SK-N-SH (cell line): ENCODE data around the gene SLC25A48. TPM values are rescaled to one million over a fixed set of nuclear protein-coding genes. Genes with fewer than 3 reads are reported as not detected.

Source experiments
- CTCF ChIA-PET: fragments of 300-600, 350-600 bp; formaldehyde crosslinking; extraction: SDS; loops from one replicate; lab custom pipeline; 2021; lab: Yijun Ruan, JAX
- POLR2A ChIA-PET: fragments of 350-600 bp; sonication (Branson Sonifier 250); formaldehyde crosslinking; extraction: SDS; loops from one replicate; lab custom pipeline; 2020; ENCODE audit warnings: antibody characterized with exemption, inconsistent platforms; lab: Yijun Ruan, JAX
- DNase-seq: peaks from one replicate; pipeline ENCODE4 v3.0.0; 2012
- H2AFZ ChIP-seq: fragments of 200-600 bp; sonication (generic); 2 replicates; pipeline ENCODE4 v1.8.1; 2016; ENCODE audit warnings: antibody characterized with exemption, mild to moderate bottlenecking, low read depth
- H3F3A ChIP-seq: fragments of 200-600 bp; sonication (generic); replicated peaks from 2 replicates; pipeline ENCODE3; 2016; ENCODE audit warnings: antibody characterized with exemption, mild to moderate bottlenecking; ENCODE audit not compliant: insufficient read depth
- H3K27ac ChIP-seq, 2 experiments: fragments of 200-500 bp in 1 of 2; fragments of 200-600 bp in 1 of 2; sonication (Bioruptor generic) in 1 of 2; sonication (generic), shearing (Covaris generic) in 1 of 2; 2 replicates each; pipeline versions ENCODE4 v1.5.1 to v1.6.1; 2014 to 2016; ENCODE audit warnings: low read depth in 2 of 2, inconsistent platforms in 1 of 2, low read length in 1 of 2, mild to moderate bottlenecking in 1 of 2, mixed read lengths in 1 of 2
- H3K27me3 ChIP-seq: fragments of 200-600 bp; sonication (generic), shearing (Covaris generic); 2 replicates; pipeline ENCODE4 v1.6.1; 2016; ENCODE audit warnings: mixed run types; ENCODE audit not compliant: insufficient read depth
- H3K36me3 ChIP-seq, 2 experiments: fragments of 200-500 bp in 1 of 2; fragments of 200-600 bp in 1 of 2; sonication (Bioruptor generic) in 1 of 2; sonication (generic) in 1 of 2; replicated peaks in 1 of 2; 2 replicates each; pipeline versions ENCODE3 to v1.5.1; 2014 to 2016; ENCODE audit warnings: low read length in 1 of 2, mild to moderate bottlenecking in 1 of 2; ENCODE audit not compliant: insufficient read depth in 2 of 2, control insufficient read depth in 1 of 2
- H3K4me1 ChIP-seq, 2 experiments: fragments of 200-500 bp in 1 of 2; fragments of 200-600 bp in 1 of 2; sonication (Bioruptor generic) in 1 of 2; sonication (generic), shearing (Covaris generic) in 1 of 2; 2 replicates each; pipeline versions ENCODE4 v1.5.1 to v1.6.1; 2014 to 2016; ENCODE audit warnings: low read depth in 1 of 2, low read length in 1 of 2, mixed run types in 1 of 2; ENCODE audit not compliant: insufficient read depth in 2 of 2, control insufficient read depth in 1 of 2
- H3K4me2 ChIP-seq: fragments of 200-600 bp; sonication (generic), shearing (Covaris generic); 2 replicates; pipeline ENCODE4 v1.6.1; 2017; ENCODE audit warnings: mixed run types
- H3K4me3 ChIP-seq, 2 experiments: fragments of 200-500 bp in 1 of 2; fragments of 200-600 bp in 1 of 2; sonication (Bioruptor generic) in 1 of 2; sonication (generic), shearing (Covaris generic) in 1 of 2; 2 replicates each; pipeline versions ENCODE4 v1.5.1 to v1.8.1; 2014 to 2016; ENCODE audit warnings: low read depth in 2 of 2, inconsistent platforms in 1 of 2, low read length in 1 of 2, mild to moderate bottlenecking in 1 of 2, mixed read lengths in 1 of 2, moderate library complexity in 1 of 2
- H3K79me2 ChIP-seq: fragments of 200-600 bp; sonication (generic); 2 replicates; pipeline ENCODE4 v1.8.1; 2017; ENCODE audit warnings: mild to moderate bottlenecking; ENCODE audit not compliant: insufficient read depth
- H3K9ac ChIP-seq: fragments of 200-600 bp; sonication (generic); 2 replicates; pipeline ENCODE4 v1.6.1; 2017; ENCODE audit warnings: mixed run types
- H3K9me2 ChIP-seq: fragments of 200-600 bp; sonication (generic); 2 replicates; pipeline ENCODE4 v1.6.1; 2017; ENCODE audit warnings: mixed run types
- H3K9me3 ChIP-seq: fragments of 200-600 bp; sonication (generic); 2 replicates; pipeline ENCODE4 v1.6.1; 2017; ENCODE audit warnings: mixed run types, mild to moderate bottlenecking, moderate library complexity
- H4K20me1 ChIP-seq: fragments of 200-600 bp; sonication (generic); 2 replicates; pipeline ENCODE4 v1.6.1; 2017; ENCODE audit warnings: mild to moderate bottlenecking, mixed run types; ENCODE audit not compliant: insufficient read depth
- EP300 ChIP-seq, 2 experiments: IDR thresholded peaks; 2 replicates each; pipeline versions ENCODE4 v1.4.0 to v1.6.1; 2012; ENCODE audit warnings: borderline replicate concordance in 1 of 2, low read depth in 1 of 2, low read length in 1 of 2
- EZH2phosphoT487 ChIP-seq: fragments of 200-600 bp; sonication (generic); IDR thresholded peaks from 2 replicates; pipeline ENCODE4 v1.6.1; 2017; ENCODE audit warnings: low read depth, mixed run types, mild to moderate bottlenecking, antibody characterized with exemption, moderate library complexity, borderline replicate concordance
- FOSL2 ChIP-seq: IDR thresholded peaks from 2 replicates; pipeline ENCODE4 v1.4.0; 2012; ENCODE audit warnings: low read depth, mild to moderate bottlenecking, moderate library complexity, borderline replicate concordance
- GATA2 ChIP-seq: sonication (generic); formaldehyde crosslinking; IDR thresholded peaks from 2 replicates; pipeline ENCODE4 v1.5.0; 2020; ENCODE audit warnings: mild to moderate bottlenecking, missing genetic modification reagents
- MXI1 ChIP-seq: IDR thresholded peaks from 2 replicates; pipeline ENCODE4 v1.6.1; 2012; ENCODE audit warnings: mild to moderate bottlenecking, low read depth, low read length, improper control_type of control experiment
- NFIC ChIP-seq: IDR thresholded peaks from 2 replicates; pipeline ENCODE4 v1.4.0; 2012; ENCODE audit warnings: borderline replicate concordance
- NRF1 ChIP-seq: IDR thresholded peaks from 2 replicates; pipeline ENCODE4 v1.6.1; 2012; ENCODE audit warnings: low read depth, mild to moderate bottlenecking, low read length
- PBX3 ChIP-seq: IDR thresholded peaks from 2 replicates; pipeline ENCODE4; 2012
- RAD21 ChIP-seq: IDR thresholded peaks from 2 replicates; pipeline ENCODE4 v1.6.1; 2012; ENCODE audit warnings: mild to moderate bottlenecking, low read length
- REST ChIP-seq: IDR thresholded peaks from 2 replicates; pipeline ENCODE4 v1.6.1; 2012; ENCODE audit warnings: mild to moderate bottlenecking, low read depth, low read length, moderate library complexity
- TAF1 ChIP-seq: IDR thresholded peaks from 2 replicates; pipeline ENCODE4 v1.6.1; 2012; ENCODE audit warnings: low read depth, mild to moderate bottlenecking, low read length, moderate library complexity, borderline replicate concordance
- WGBS: methylation state at CpG from one replicate; pipeline ENCODE4 v1.1.6; 2017; ENCODE audit warnings: low lambda C conversion rate; 5-methylcytosine and 5-hydroxymethylcytosine counted together
- polyA plus RNA-seq, 3 experiments: library from polyadenylated mRNA; depleted of rRNA; stranded (reverse); fragments of >200 nt; gene quantifications; 2 replicates each; pipeline ENCODE4 v1.2.3, GENCODE V29; 2012
- TF ChIP-seq, protein P1 (sequence below): IDR thresholded peaks from 2 replicates; pipeline ENCODE4 v1.4.0; 2012; ENCODE audit warnings: low read depth, borderline replicate concordance
- TF ChIP-seq, protein P2 (sequence below): fragments of 150-350 bp; IDR thresholded peaks from 2 replicates; pipeline ENCODE4 v1.6.1; 2016; ENCODE audit warnings: mild to moderate bottlenecking, low read depth, low read length

Gene SLC25A48
- polyA plus RNA-seq, 1 of the 3 experiments (the other 2 are of a cell fraction) = 0.23 TPM

GRCh38 chr5:135861641-135862040 lies 27.2 kb downstream of the SLC25A48 start:
- Histone ChIP-seq H2AFZ (no peak overlapping the region), H3K27me3 (no peaks in the 10 kb centered on the region), H3K27ac (no peak overlapping the region), H3K9ac (no peak overlapping the region), H3K79me2 (no peaks in the 10 kb centered on the region), H3K4me2 (no peak overlapping the region), H4K20me1 (no peaks in the 10 kb centered on the region), H3K4me1 (no peaks in the 10 kb centered on the region), H3K4me3 (no peak overlapping the region), H3F3A (no peaks in the 10 kb centered on the region), H3K36me3 (no peaks in the 10 kb centered on the region), H3K9me3 (no peaks in the 10 kb centered on the region), H3K9me2 (no peaks in the 10 kb centered on the region)
- 31% methylated on average over 1 of the region's 1 CpG for WGBS
- DNase-seq = no peak
- ChIA-PET CTCF (interaction anchor here (1.0 to 2.6 kb wide), 2 partner anchors 16 to 32 kb away, joined by 4 to 8 read pairs; no protein-coding TSS in a partner anchor), POLR2A (no interaction called here)
- TF ChIP-seq PBX3 = no peak
- no peak for TF ChIP-seq EZH2phosphoT487
- TF ChIP-seq GATA2 (CRISPR knock-in tag) = no peak
- no peak for TF ChIP-seq MXI1
- TF ChIP-seq, protein P1, sequence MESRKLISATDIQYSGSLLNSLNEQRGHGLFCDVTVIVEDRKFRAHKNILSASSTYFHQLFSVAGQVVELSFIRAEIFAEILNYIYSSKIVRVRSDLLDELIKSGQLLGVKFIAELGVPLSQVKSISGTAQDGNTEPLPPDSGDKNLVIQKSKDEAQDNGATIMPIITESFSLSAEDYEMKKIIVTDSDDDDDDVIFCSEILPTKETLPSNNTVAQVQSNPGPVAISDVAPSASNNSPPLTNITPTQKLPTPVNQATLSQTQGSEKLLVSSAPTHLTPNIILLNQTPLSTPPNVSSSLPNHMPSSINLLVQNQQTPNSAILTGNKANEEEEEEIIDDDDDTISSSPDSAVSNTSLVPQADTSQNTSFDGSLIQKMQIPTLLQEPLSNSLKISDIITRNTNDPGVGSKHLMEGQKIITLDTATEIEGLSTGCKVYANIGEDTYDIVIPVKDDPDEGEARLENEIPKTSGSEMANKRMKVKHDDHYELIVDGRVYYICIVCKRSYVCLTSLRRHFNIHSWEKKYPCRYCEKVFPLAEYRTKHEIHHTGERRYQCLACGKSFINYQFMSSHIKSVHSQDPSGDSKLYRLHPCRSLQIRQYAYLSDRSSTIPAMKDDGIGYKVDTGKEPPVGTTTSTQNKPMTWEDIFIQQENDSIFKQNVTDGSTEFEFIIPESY = no peak
- TF ChIP-seq RAD21 = no peak
- TF ChIP-seq TAF1 = no peak
- TF ChIP-seq REST = no peak
- TF ChIP-seq, protein P2, sequence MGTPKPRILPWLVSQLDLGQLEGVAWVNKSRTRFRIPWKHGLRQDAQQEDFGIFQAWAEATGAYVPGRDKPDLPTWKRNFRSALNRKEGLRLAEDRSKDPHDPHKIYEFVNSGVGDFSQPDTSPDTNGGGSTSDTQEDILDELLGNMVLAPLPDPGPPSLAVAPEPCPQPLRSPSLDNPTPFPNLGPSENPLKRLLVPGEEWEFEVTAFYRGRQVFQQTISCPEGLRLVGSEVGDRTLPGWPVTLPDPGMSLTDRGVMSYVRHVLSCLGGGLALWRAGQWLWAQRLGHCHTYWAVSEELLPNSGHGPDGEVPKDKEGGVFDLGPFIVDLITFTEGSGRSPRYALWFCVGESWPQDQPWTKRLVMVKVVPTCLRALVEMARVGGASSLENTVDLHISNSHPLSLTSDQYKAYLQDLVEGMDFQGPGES = no peak
- no peak for TF ChIP-seq NRF1
- TF ChIP-seq EP300 (IDR thresholded peaks at IDR 0.05; ENCODE audit: borderline replicate concordance in 1 of 2, low read depth in 1 of 2, low read length in 1 of 2) = no peak
- TF ChIP-seq FOSL2 = no peak
- no peak for TF ChIP-seq NFIC
